Measurements from ENCODE around the gene LRTM2. TPM values are rescaled to one million over a fixed set of nuclear protein-coding genes. Genes with fewer than 3 reads are reported as not detected.

Gene LRTM2
- total and polyA plus RNA-seq, 12 donors: 0.06 TPM; not detected in 11

DNA sequence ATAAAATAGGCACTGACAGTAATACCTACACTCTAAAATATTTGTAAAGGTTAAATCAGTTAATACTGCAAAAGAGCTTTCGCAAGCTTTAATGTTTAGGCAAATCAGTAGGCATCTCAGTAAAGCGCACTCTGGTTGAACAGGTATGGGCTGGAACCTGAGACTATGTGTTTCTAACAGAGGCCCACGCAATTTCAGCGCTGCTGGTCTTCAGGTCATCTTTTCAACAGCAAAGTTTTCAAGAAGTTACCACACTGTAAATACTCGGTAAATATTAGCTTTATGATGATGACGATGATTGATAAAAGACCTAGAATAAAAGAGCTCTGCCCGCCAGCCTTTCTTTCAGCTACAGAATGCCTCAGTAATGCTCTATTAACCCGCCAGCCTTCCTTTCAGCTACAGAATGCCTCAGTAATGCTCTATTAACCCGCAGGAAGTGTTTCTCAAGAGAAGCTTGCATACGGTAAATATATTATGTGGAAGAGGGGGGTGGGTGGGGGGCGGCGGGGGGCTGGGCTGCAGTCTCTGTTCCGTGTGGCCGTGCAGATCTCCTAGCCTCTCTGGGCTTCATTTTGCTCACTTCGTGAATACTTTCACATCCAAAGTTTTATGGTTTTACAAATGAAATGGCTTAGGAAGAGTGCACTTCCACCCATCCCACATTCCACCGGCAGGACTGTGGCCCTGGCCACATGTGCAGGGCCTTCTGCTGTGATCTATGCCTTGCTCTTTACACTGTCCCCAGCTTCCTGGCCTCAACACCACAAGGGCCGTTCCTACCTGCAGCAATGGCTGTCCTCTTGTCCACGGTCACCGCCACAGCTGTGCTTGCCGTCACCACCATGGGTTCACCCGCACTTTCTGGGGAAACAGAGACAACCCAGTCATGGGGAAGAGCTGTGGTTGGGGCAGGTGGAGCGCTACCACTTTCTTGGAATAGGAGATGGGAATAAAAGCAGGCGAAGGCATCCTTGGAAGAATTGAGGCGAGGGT is 19.9 kb downstream of the LRTM2 start:
- Histone ChIP-seq H3K36me3 (replicated peaks in 1 of 2) (no peaks in the 10 kb centered on the region), H3K9me3 (replicated peaks in 1 of 3) (no peaks in the 10 kb centered on the region), H3K27me3 (no peaks in the 10 kb centered on the region), H3K27ac (no peak overlapping the region), H3K4me3 (no peak overlapping the region), H3K4me1 (replicated peaks in 1 of 2) (no peaks in the 10 kb centered on the region)
- intact Hi-C loops (cut with DNase I): no loop called here
- TF ChIP-seq, protein P1, sequence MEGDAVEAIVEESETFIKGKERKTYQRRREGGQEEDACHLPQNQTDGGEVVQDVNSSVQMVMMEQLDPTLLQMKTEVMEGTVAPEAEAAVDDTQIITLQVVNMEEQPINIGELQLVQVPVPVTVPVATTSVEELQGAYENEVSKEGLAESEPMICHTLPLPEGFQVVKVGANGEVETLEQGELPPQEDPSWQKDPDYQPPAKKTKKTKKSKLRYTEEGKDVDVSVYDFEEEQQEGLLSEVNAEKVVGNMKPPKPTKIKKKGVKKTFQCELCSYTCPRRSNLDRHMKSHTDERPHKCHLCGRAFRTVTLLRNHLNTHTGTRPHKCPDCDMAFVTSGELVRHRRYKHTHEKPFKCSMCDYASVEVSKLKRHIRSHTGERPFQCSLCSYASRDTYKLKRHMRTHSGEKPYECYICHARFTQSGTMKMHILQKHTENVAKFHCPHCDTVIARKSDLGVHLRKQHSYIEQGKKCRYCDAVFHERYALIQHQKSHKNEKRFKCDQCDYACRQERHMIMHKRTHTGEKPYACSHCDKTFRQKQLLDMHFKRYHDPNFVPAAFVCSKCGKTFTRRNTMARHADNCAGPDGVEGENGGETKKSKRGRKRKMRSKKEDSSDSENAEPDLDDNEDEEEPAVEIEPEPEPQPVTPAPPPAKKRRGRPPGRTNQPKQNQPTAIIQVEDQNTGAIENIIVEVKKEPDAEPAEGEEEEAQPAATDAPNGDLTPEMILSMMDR (IDR thresholded peaks at IDR 0.05): no peak
- no peak for TF ChIP-seq POLR2A (IDR thresholded peaks at IDR 0.05)
- WGBS, 4 donors: 66 to 73% (median 71%) methylated on average over 20 to 24 of the region's 24 CpGs
- DNase-seq: no peak

DNA sequence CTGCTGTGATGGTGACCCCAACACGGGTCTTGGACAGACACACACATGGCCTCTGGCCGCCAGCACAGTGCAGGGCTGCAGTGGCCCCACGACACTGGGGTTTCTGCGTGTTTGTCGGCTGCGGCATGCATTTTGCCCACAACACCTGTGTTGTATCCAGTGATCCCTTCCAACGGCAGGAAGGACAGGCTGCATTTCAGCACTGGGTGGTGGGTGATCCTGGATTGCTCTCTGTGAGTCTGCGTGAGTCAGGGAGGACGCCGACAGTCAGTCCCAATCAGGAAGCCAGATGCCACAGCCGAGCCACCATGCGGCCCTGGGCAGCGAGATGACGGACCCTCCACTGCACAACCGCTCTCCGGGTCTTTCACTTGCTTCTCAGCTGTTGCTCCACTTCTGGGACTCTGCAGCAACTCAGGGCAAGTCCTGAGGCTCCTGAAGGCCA is 20.6 kb downstream of the LRTM2 start:
- Histone ChIP-seq H3K4me3 (no peak overlapping the region), H3K27me3 (no peaks in the 10 kb centered on the region), H3K9me3 (replicated peaks in 1 of 3) (no peaks in the 10 kb centered on the region), H3K27ac (no peak overlapping the region), H3K4me1 (replicated peaks in 1 of 2) (no peaks in the 10 kb centered on the region), H3K36me3 (replicated peaks in 1 of 2) (no peaks in the 10 kb centered on the region)
- intact Hi-C loops (cut with DNase I): no loop called here
- TF ChIP-seq, protein P1 (IDR thresholded peaks at IDR 0.05): no peak
- TF ChIP-seq POLR2A (IDR thresholded peaks at IDR 0.05): no peak
- DNase-seq: no peak
- 85 to 95% (median 88%) methylated on average over 11 to 16 of the region's 16 CpGs for WGBS, 4 donors

DNA sequence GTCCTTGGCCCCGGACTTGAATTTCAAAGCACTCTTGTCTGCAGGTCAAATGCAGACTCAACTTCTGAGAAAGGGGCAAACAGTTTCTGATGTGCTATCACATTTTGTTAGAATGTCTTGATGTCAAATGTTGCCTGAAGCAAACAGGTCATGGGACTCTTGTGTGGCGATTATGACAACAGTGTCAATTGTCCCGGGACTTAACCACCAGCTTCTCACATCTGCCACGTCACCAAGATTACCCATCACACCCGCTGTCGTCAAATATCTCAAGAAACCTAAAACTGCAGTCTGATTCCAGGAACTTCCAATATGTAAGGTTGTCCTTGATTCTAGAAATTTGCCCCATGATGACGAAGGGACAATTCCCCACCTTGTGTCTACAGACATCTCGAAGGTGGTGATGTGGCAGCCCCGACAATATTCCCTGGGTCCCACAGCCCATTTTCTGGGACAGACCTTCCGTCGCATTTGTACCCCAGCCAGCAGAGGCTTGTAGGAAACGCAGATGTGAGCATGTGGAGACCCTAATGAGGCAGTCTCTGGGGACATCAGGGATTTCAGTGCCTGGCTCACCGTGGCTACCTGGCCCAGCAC is 21.3 kb downstream of the LRTM2 start:
- Histone ChIP-seq H3K27me3 (no peaks in the 10 kb centered on the region), H3K4me1 (replicated peaks in 1 of 2) (no peaks in the 10 kb centered on the region), H3K9me3 (replicated peaks in 1 of 3) (no peaks in the 10 kb centered on the region), H3K36me3 (replicated peaks in 1 of 2) (no peaks in the 10 kb centered on the region), H3K4me3 (no peak overlapping the region), H3K27ac (no peak overlapping the region)
- DNase-seq: no peak
- WGBS, 4 donors: 77 to 87% (median 82%) methylated on average over 8 to 13 of the region's 13 CpGs
- intact Hi-C loops (cut with DNase I): no loop called here
- TF ChIP-seq POLR2A (IDR thresholded peaks at IDR 0.05): no peak
- TF ChIP-seq, protein P1 (IDR thresholded peaks at IDR 0.05): no peak

DNA sequence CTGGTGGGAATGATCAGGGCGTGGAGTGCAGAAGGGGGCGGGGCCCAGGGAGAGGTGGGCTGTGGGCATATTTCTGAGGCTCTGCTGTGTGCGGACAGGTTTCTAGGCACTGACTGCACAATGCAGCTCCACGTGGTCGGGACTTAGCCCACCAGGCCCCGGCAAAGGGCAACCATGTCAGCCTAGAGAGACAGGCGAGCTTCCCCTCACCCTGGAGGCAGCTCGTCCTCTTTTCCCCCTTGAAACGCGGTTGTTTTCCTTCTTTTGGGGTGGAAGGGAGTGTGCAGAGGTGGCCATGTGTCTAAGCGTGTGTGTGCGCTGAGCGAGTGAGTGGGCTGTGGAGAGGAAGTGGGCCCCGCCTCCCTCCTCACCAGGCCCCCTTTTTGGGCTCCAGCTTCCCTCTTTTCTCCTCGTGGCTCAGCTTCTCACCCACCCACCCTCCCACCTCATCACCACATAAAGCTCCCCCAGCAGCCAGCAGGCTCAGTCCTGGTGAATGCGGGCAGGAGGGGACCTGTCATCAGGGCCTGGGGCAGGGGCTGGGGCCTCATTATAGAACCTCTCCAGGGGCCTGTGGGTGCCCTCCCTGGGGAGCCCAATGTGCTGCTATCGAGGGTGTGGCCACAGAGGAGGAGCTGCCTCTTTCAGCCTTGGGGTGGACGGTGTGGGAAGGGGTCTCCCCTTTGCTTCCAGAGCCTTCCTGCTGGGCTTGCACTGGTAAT is 22.0 kb downstream of the LRTM2 start:
- TF ChIP-seq, protein P1 (IDR thresholded peaks at IDR 0.05): no peak
- no peak for TF ChIP-seq POLR2A (IDR thresholded peaks at IDR 0.05)
- Histone ChIP-seq H3K36me3 (replicated peaks in 1 of 2) (no peaks in the 10 kb centered on the region), H3K27ac (no peak overlapping the region), H3K4me1 (replicated peaks in 1 of 2) (no peaks in the 10 kb centered on the region), H3K9me3 (replicated peaks in 1 of 3) (no peaks in the 10 kb centered on the region), H3K27me3 (no peaks in the 10 kb centered on the region), H3K4me3 (no peak overlapping the region)
- intact Hi-C loops (cut with DNase I): no loop called here
- WGBS, 4 donors: 66 to 77% (median 69%) methylated on average over 6 to 18 of the region's 18 CpGs
- no peak for DNase-seq
